SK-N-SH treated with all-trans-retinoic acid at 6 μM for 48 hours (cell line): ENCODE data around the gene BCR.

ENCODE experiments used
- ARNTL ChIP-seq: fragments of 450-650 bp; formaldehyde crosslinking; IDR thresholded peaks from 2 replicates; pipeline ENCODE4 v1.5.0; 2020; ENCODE audit warnings: low read depth, mild to moderate bottlenecking, moderate library complexity, borderline replicate concordance
- CREB5 ChIP-seq: fragments of 250-450 bp; sonication (Bioruptor Pico); IDR thresholded peaks from 2 replicates; pipeline ENCODE4 v1.5.1; 2020; ENCODE audit warnings: low read depth, mild to moderate bottlenecking, moderate library complexity
- CSDC2 ChIP-seq: fragments of 250-450 bp; sonication (Bioruptor Pico); IDR thresholded peaks from 2 replicates; pipeline ENCODE4 v1.5.0; 2020; ENCODE audit warnings: mild to moderate bottlenecking, moderate library complexity
- ESRRG ChIP-seq: fragments of 250-450 bp; sonication (Bioruptor Pico); IDR thresholded peaks from 2 replicates; pipeline ENCODE4 v1.6.1; 2021; ENCODE audit warnings: mild to moderate bottlenecking
- PATZ1 ChIP-seq: fragments of 250-450 bp; sonication (Bioruptor Pico); IDR thresholded peaks from 2 replicates; pipeline ENCODE4 v1.8.0; 2020; ENCODE audit warnings: mild to moderate bottlenecking, moderate library complexity, borderline replicate concordance
- RARB ChIP-seq: fragments of 250-450 bp; sonication (Bioruptor Pico); IDR thresholded peaks from 2 replicates; pipeline ENCODE4 v1.8.0; 2021; ENCODE audit warnings: mild to moderate bottlenecking, moderate library complexity
- TCF4 ChIP-seq: fragments of 250-450 bp; sonication (Bioruptor Pico); IDR thresholded peaks from 2 replicates; pipeline ENCODE4 v1.8.0; 2021; ENCODE audit warnings: mild to moderate bottlenecking, moderate library complexity, borderline replicate concordance
- ZFP3 ChIP-seq: fragments of 250-450 bp; sonication (Bioruptor Pico); IDR thresholded peaks from 2 replicates; pipeline ENCODE4 v1.5.0; 2020; ENCODE audit warnings: mild to moderate bottlenecking, moderate library complexity
- ZFP30 ChIP-seq: fragments of 450-650 bp; formaldehyde crosslinking; IDR thresholded peaks from 2 replicates; pipeline ENCODE4 v1.5.0; 2022; ENCODE audit warnings: mild to moderate bottlenecking, moderate library complexity
- ZNF8 ChIP-seq: fragments of 450-650 bp; formaldehyde crosslinking; IDR thresholded peaks from 2 replicates; pipeline ENCODE4 v1.5.0; 2020; ENCODE audit warnings: mild to moderate bottlenecking, moderate library complexity

GRCh38 chr22:23143119-23143518 lies 37.2 kb upstream of the BCR start:
- no peak for TF ChIP-seq CSDC2 (CRISPR knock-in tag)
- no peak for TF ChIP-seq PATZ1
- TF ChIP-seq ARNTL (CRISPR knock-in tag) = no peak
- TF ChIP-seq ZFP3 (CRISPR knock-in tag) = no peak
- no peak for TF ChIP-seq CREB5 (CRISPR knock-in tag)
- no peak for TF ChIP-seq TCF4 (CRISPR knock-in tag)
- TF ChIP-seq RARB (CRISPR knock-in tag) = no peak
- no peak for TF ChIP-seq ZNF8 (CRISPR knock-in tag)
- TF ChIP-seq ESRRG (CRISPR knock-in tag) = no peak
- no peak for TF ChIP-seq ZFP30
